GM12878 (cell line): ENCODE measurements around the gene LOXL3. TPM values are rescaled to one million over a fixed set of nuclear protein-coding genes. Genes with fewer than 3 reads are reported as not detected.
A peak's percentile ranks its signal among the peaks of the same experiment; 100 is the strongest.

ENCODE experiments used
- ATAC-seq: fragments of 200-7000 bp; cut with Tn5 transposase; 3 replicates; pipeline ENCODE4 v1.9.1; 2020; ENCODE audit warnings: mild to moderate bottlenecking, moderate library complexity
- BruUV-seq: library from RNA; stranded (reverse); fragments of 400-500 nt; replicated peaks from 2 replicates; lab custom pipeline; 2021; lab: Mats Ljungman, UMichigan
- CTCF ChIA-PET: fragments of 300-600 bp; sonication (Branson Sonifier 250); formaldehyde crosslinking; extraction: SDS; loops from one replicate; lab custom pipeline; 2021; ENCODE audit warnings: inconsistent platforms; lab: Yijun Ruan, JAX
- POLR2A ChIA-PET: fragments of 350-600 bp; formaldehyde crosslinking; extraction: SDS; loops from one replicate; lab custom pipeline; 2021; ENCODE audit warnings: inconsistent platforms; lab: Charles Lee
- RAD21 ChIA-PET: fragments of 300-600 bp; sonication (Branson Sonifier 250); formaldehyde crosslinking; loops from one replicate; lab custom pipeline; 2023; ENCODE audit warnings: antibody characterized with exemption; ENCODE audit not compliant: unreplicated experiment; lab: Charles Lee
- SMC1A ChIA-PET: fragments of 300-600 bp; sonication (Branson Sonifier 250); formaldehyde crosslinking; loops from one replicate; lab custom pipeline; 2023; ENCODE audit not compliant: unreplicated experiment, uncharacterized antibody; lab: Charles Lee
- DNase-seq: peaks from one replicate; pipeline ENCODE4 v3.0.0-alpha.2; 2011; ENCODE audit warnings: low read depth, low spot score
- FAIRE-seq: peaks from 3 replicates; lab custom pipeline; 2011; peaks lifted over from hg19 to GRCh38; lab: Jason Lieb, UNC
- H2AFZ ChIP-seq: 2 replicates; pipeline ENCODE4 v1.6.0; 2011; ENCODE audit warnings: low read depth, low read length, control low read depth; ENCODE audit not compliant: control insufficient read depth
- H3K27ac ChIP-seq: 2 replicates; pipeline ENCODE4 v1.5.1; 2011; ENCODE audit warnings: control low read depth; ENCODE audit not compliant: control insufficient read depth, insufficient read depth
- H3K27me3 ChIP-seq, 2 experiments: replicated peaks in 1 of 2; 2 replicates each; pipeline versions ENCODE4 v1.6.0 to v1.6.1; 2011; ENCODE audit warnings: low read length in 1 of 2; ENCODE audit not compliant: control insufficient read depth in 2 of 2, insufficient read depth in 2 of 2
- H3K36me3 ChIP-seq, 2 experiments: 2 replicates each; pipeline ENCODE4 v1.5.1; 2011; ENCODE audit warnings: low read length in 1 of 2; ENCODE audit not compliant: control insufficient read depth in 2 of 2, insufficient read depth in 2 of 2
- H3K4me1 ChIP-seq: 2 replicates; pipeline ENCODE4 v1.6.1; 2011; ENCODE audit warnings: mild to moderate bottlenecking, low read length, moderate library complexity, mixed read lengths; ENCODE audit not compliant: control insufficient read depth, insufficient read depth
- H3K4me2 ChIP-seq: 2 replicates; pipeline ENCODE4 v1.6.0; 2011; ENCODE audit warnings: control low read depth; ENCODE audit not compliant: control insufficient read depth, insufficient read depth
- H3K4me3 ChIP-seq: fragments of 200-600 bp; sonication (generic); 2 replicates; pipeline ENCODE4 v1.5.1; 2016
- H3K79me2 ChIP-seq: 2 replicates; pipeline ENCODE4 v1.6.0; 2011; ENCODE audit warnings: low read length; ENCODE audit not compliant: control insufficient read depth, insufficient read depth
- H3K9ac ChIP-seq: 2 replicates; pipeline ENCODE4 v1.8.0; 2011; ENCODE audit warnings: low read length, control low read depth, mixed read lengths; ENCODE audit not compliant: control insufficient read depth, insufficient read depth
- H3K9me3 ChIP-seq: replicated peaks from 3 replicates; pipeline ENCODE4 v1.5.1; 2011; ENCODE audit warnings: mild to moderate bottlenecking, low read length; ENCODE audit not compliant: control insufficient read depth, insufficient read depth
- H4K20me1 ChIP-seq: 2 replicates; pipeline ENCODE4 v1.6.0; 2011; ENCODE audit not compliant: control insufficient read depth, insufficient read depth
- BACH1 ChIP-seq: fragments of 450-650 bp; IDR thresholded peaks from 2 replicates; pipeline ENCODE4 v1.6.1; 2017; ENCODE audit warnings: mild to moderate bottlenecking, borderline replicate concordance
- CBX5 ChIP-seq: sonication (generic); IDR thresholded peaks from 2 replicates; pipeline ENCODE4 v1.6.1; 2016; ENCODE audit warnings: low read depth, moderate library complexity, mild to moderate bottlenecking, inconsistent platforms
- HCFC1 ChIP-seq: fragments of 150-350 bp; IDR thresholded peaks from 2 replicates; pipeline ENCODE4 v1.6.1; 2014; ENCODE audit warnings: low read length
- IKZF1 ChIP-seq: fragments of 450-650 bp; conservative IDR thresholded peaks from 2 replicates; pipeline ENCODE4 v1.6.1; 2017; ENCODE audit warnings: antibody characterized with exemption, mild to moderate bottlenecking
- MYB ChIP-seq: fragments of 150-350 bp; IDR thresholded peaks from 2 replicates; pipeline ENCODE4 v1.6.1; 2014; ENCODE audit warnings: mild to moderate bottlenecking, low read depth, low read length, borderline replicate concordance
- SRF ChIP-seq, 2 experiments: IDR thresholded peaks; 2 replicates each; pipeline ENCODE4 v1.6.1; 2011; ENCODE audit warnings: low read depth in 2 of 2, low read length in 2 of 2, mild to moderate bottlenecking in 1 of 2, moderate library complexity in 1 of 2
- TCF3 ChIP-seq: IDR thresholded peaks from 2 replicates; pipeline ENCODE4 v1.6.1; 2012; ENCODE audit warnings: low read depth, mild to moderate bottlenecking, low read length, borderline replicate concordance; ENCODE audit not compliant: insufficient read depth
- WGBS: methylation state at CpG from one replicate; pipeline ENCODE4 v1.1.6; 2016; ENCODE audit warnings: low lambda C conversion rate; ENCODE audit not compliant: insufficient replicate concordance, insufficient coverage; ENCODE audit errors: missing lambda C conversion rate; 5-methylcytosine and 5-hydroxymethylcytosine counted together
- in situ Hi-C: fragments of 300-500 bp; cut with MboI; formaldehyde crosslinking; loops from 9 replicates; pipeline ENCODE4 v1.14.3; 2018; ENCODE audit warnings: mixed read lengths
- intact Hi-C: fragments of 100-400 bp; cut with micrococcal nuclease; formaldehyde crosslinking; loops from one replicate; pipeline ENCODE4 v1.14.2; 2022; ENCODE audit not compliant: unreplicated experiment
- polyA plus RNA-seq, 11 experiments: library from polyadenylated mRNA; depleted of rRNA in 4 of 11; unstranded in 6 of 11; stranded (reverse) in 5 of 11; fragments of >200 nt; fragmentation: Nextera tagmentation in 4 of 11; fragmentation: Illumina TruSeq in 1 of 11; extraction: Ambion mirVana in 4 of 11; extraction: Trizol in 1 of 11; gene quantifications; 1 replicate in 1 of 11; 2 replicates in 10 of 11; pipeline versions ENCODE4 v1.2.1 to v1.2.3, GENCODE V29; 2011 to 2016; ENCODE audit warnings: inconsistent platforms in 2 of 11, missing spikeins in 2 of 11, low read depth in 1 of 11
- total RNA-seq, 4 experiments: library from RNA; depleted of rRNA in 3 of 4; stranded (reverse); fragments of >200 nt in 3 of 4; fragmentation: Illumina TruSeq in 1 of 4; extraction: Trizol in 1 of 4; gene quantifications; 2 replicates each; pipeline versions ENCODE4 v1.2.1 to v1.2.3, GENCODE V29; 2013 to 2021
- TF ChIP-seq, protein P1 (sequence below): fragments of 450-650 bp; IDR thresholded peaks from 2 replicates; pipeline ENCODE4 v1.6.1; 2017; ENCODE audit warnings: low read depth, mild to moderate bottlenecking, moderate library complexity
- TF ChIP-seq, protein P2 (sequence below): fragments of 450-650 bp; IDR thresholded peaks from 2 replicates; pipeline ENCODE4 v1.6.1; 2017; ENCODE audit warnings: borderline replicate concordance
- TF ChIP-seq, protein P3 (sequence below): fragments of 450-650 bp; IDR thresholded peaks from 2 replicates; pipeline ENCODE4 v1.6.1; 2017; ENCODE audit warnings: mild to moderate bottlenecking, low read depth, inconsistent platforms; ENCODE audit not compliant: poor library complexity, severe bottlenecking
- TF ChIP-seq, protein P4 (sequence below): IDR thresholded peaks from 2 replicates; pipeline ENCODE4 v1.6.1; 2011; ENCODE audit warnings: borderline replicate concordance, low read depth, mild to moderate bottlenecking, moderate library complexity, mixed read lengths, low read length; ENCODE audit not compliant: insufficient read depth; ENCODE audit errors: extremely low read length

LOXL3 gene
- total and polyA plus RNA-seq, 10 of the 15 experiments (the other 5 are each of a cell fraction or from before 2014, with no cell fraction given), result 6.2 to 40.9 (median 23.3) TPM

DNA sequence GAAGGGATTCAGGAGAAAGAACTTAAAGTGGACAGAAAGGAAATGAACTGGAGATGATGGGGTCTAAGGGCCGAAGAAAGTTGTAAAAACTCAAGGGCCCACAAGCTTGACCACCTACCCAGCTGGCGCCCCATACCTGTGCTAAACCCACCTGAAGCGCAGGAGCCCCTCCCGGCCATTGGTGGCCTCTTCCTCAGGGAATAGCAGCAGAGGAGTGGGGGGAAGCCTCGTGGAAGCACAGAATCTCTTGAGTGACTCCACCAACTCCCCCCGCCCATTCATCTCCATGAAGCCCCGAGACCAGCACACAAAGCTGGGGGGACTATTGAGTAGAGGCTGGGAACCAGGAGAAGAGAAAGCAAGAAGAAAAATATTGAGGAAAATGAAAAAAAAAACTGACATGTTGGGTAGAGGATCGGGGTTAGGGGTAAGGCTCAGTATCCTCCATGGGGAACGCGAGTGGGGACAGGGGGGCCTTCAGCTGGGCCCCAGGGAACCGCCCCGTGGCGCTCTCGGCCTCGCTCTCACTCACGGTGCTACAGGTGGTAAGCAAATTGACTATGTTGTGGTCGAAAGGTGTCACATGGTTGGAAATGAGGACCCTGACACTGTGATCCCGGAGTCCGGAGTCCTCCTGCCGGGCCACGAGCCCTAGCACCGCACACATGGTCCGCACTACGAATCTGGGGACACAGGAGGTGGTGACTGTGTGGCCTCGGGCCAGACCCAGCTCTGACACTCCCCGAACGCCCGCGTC, 25.0 kb downstream of the LOXL3 start:
- DNase-seq, result no peak
- Histone ChIP-seq H2AFZ (peak overlapping the region; percentile 84), H4K20me1 (no peaks in the 10 kb centered on the region), H3K4me3 (peak overlapping the region; percentile 84), H3K36me3 (peaks cover 13 to 39% of the 10 kb centered on the region in 2 experiments), H3K9ac (peak overlapping the region; percentile 98), H3K79me2 (peaks cover 50% of the 10 kb centered on the region), H3K27me3 (no peaks in the 10 kb centered on the region), H3K4me1 (peaks cover 33% of the 10 kb centered on the region), H3K4me2 (peak overlapping the region; percentile 88), H3K9me3 (no peaks in the 10 kb centered on the region), H3K27ac (peak overlapping the region; percentile 96)
- no TSS peak for BruUV-seq
- peak; percentile 5 for ATAC-seq
- 3% methylated on average over 29 of the region's 29 CpGs for WGBS
- intact Hi-C loops (loop anchor here (1.0 kb wide), 4 partner anchors 21 to 74 kb away; partner anchors contain the start of genes PCGF1 and WBP1), in situ Hi-C loops (no loop called here)
- CTCF ChIA-PET, result interaction anchor here (1.0 to 10.4 kb wide), 5 partner anchors 17 to 58 kb away, joined by 4 to 226 read pairs (median 96); partner anchors contain the start of genes CCDC142, PCGF1 and TTC31
- POLR2A ChIA-PET, result interaction anchor here (0.9 to 5.4 kb wide), 10 partner anchors 10 to 73 kb away, joined by 3 to 66 read pairs (median 12); partner anchors contain the start of genes CCDC142, INO80B, PCGF1 and TTC31
- RAD21 ChIA-PET, result interaction anchor here (1.1 to 7.5 kb wide), 11 partner anchors 10 to 72 kb away, joined by 3 to 158 read pairs (median 14); partner anchors contain the start of genes CCDC142, LOXL3, PCGF1 and TTC31
- no peak for FAIRE-seq
- SMC1A ChIA-PET, result interaction anchor here (1.3 to 9.9 kb wide), 5 partner anchors 10 to 90 kb away, joined by 3 to 208 read pairs (median 43); partner anchors contain the start of gene PCGF1
- TF ChIP-seq HCFC1 (no peak), TCF3 (no peak), IKZF1 (no peak), CBX5 (no peak), MYB (no peak), SRF (IDR thresholded peaks at IDR 0.05; ENCODE audit: low read depth in 2 of 2, low read length in 2 of 2) (no peak), BACH1 (no peak)
- TF ChIP-seq, protein P1, sequence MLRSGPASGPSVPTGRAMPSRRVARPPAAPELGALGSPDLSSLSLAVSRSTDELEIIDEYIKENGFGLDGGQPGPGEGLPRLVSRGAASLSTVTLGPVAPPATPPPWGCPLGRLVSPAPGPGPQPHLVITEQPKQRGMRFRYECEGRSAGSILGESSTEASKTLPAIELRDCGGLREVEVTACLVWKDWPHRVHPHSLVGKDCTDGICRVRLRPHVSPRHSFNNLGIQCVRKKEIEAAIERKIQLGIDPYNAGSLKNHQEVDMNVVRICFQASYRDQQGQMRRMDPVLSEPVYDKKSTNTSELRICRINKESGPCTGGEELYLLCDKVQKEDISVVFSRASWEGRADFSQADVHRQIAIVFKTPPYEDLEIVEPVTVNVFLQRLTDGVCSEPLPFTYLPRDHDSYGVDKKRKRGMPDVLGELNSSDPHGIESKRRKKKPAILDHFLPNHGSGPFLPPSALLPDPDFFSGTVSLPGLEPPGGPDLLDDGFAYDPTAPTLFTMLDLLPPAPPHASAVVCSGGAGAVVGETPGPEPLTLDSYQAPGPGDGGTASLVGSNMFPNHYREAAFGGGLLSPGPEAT, result no peak
- TF ChIP-seq, protein P2, sequence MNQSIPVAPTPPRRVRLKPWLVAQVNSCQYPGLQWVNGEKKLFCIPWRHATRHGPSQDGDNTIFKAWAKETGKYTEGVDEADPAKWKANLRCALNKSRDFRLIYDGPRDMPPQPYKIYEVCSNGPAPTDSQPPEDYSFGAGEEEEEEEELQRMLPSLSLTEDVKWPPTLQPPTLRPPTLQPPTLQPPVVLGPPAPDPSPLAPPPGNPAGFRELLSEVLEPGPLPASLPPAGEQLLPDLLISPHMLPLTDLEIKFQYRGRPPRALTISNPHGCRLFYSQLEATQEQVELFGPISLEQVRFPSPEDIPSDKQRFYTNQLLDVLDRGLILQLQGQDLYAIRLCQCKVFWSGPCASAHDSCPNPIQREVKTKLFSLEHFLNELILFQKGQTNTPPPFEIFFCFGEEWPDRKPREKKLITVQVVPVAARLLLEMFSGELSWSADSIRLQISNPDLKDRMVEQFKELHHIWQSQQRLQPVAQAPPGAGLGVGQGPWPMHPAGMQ, result no peak
- TF ChIP-seq, protein P3, sequence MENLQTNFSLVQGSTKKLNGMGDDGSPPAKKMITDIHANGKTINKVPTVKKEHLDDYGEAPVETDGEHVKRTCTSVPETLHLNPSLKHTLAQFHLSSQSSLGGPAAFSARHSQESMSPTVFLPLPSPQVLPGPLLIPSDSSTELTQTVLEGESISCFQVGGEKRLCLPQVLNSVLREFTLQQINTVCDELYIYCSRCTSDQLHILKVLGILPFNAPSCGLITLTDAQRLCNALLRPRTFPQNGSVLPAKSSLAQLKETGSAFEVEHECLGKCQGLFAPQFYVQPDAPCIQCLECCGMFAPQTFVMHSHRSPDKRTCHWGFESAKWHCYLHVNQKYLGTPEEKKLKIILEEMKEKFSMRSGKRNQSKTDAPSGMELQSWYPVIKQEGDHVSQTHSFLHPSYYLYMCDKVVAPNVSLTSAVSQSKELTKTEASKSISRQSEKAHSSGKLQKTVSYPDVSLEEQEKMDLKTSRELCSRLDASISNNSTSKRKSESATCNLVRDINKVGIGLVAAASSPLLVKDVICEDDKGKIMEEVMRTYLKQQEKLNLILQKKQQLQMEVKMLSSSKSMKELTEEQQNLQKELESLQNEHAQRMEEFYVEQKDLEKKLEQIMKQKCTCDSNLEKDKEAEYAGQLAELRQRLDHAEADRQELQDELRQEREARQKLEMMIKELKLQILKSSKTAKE, result no peak
- TF ChIP-seq, protein P4, sequence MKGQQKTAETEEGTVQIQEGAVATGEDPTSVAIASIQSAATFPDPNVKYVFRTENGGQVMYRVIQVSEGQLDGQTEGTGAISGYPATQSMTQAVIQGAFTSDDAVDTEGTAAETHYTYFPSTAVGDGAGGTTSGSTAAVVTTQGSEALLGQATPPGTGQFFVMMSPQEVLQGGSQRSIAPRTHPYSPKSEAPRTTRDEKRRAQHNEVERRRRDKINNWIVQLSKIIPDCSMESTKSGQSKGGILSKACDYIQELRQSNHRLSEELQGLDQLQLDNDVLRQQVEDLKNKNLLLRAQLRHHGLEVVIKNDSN, result peak; percentile 34
